ENCODE measurements around the gene PHETA2.

PHETA2 gene

GRCh38 chr22:42074132-42074811 is at the start of gene PHETA2:
Gene PHETA2, plus strand, starts transcription at chr22:42074248. Its CDS starts 3,046 bp downstream, at chr22:42077294.
- DNase-seq (ENCODE audit: low read depth in 2 of 2): peak; percentile 36 to 37

GRCh38 chr22:42025421-42025820 is 48.6 kb upstream of the PHETA2 start:
- DNase-seq (ENCODE audit: low read depth in 2 of 2): no peak

DNA sequence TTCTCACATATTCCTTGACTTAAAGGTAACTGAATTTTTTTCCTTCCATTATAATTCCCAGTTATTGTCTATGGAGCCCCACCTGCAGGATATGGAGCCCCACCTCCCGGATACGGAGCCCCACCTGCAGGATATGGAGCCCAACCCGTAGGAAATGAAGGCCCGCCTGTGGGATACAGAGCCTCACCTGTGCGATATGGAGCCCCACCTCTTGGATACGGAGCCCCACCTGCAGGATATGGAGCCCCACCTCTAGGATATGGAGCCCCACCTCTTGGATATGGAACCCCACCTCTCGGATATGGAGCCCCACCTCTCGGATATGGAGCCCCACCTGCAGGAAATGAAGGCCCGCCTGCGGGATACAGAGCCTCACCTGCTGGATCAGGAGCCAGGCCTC is 47.3 kb upstream of the PHETA2 start:
- no peak for DNase-seq (ENCODE audit: low read depth in 2 of 2)

DNA sequence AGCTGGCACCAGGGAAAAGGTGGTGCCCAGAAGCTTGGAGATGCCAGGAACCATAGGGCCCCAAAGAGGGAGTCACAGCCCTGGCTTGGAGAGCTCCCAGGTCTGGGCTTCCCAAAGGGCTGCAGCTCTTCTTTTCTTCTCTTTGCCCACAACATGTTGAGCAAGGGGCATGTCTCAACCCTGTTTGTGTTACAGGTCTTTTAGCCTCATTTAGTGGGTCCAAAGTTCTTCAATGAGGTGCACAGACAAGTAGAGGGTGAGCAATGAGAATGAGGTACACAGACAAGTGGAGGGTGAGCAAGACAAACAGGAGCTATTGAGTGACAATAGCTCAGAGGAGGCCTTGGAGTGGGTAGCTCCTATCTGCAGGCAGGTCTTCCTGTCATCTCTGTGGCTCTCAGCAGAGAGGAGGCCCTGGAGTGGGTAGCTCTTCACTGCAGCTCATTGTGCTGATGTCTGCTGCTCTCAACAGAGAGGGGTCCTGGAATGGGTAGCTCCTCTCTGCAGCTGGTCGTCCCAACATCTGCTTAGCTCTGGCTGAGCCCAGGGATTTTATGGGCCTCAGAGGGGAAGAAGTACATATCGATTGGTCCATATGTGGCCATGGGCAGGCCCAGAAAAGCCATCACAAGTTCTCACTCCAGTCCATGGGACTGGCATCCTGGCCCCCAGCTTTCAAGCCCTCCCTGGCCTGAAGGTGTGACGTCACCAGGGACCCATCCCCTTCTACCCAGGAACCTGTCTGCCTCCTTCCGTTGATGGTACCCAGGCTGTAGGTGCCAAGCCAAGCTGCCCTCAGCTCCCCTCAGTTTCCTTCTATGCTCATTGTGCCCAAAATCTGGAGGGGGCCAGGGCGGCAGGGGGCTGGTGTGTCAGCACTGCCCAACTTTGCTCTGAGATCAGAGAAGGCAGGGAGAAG is 40.5 kb upstream of the PHETA2 start:
- no peak for DNase-seq (ENCODE audit: low read depth in 2 of 2)

GRCh38 chr22:42035256-42035655 is 38.8 kb upstream of the PHETA2 start:
- DNase-seq (ENCODE audit: low read depth in 2 of 2): no peak

GRCh38 chr22:42039271-42039670 is 34.8 kb upstream of the PHETA2 start:
- DNase-seq (ENCODE audit: low read depth in 2 of 2): no peak

GRCh38 chr22:42041784-42042183 is 32.3 kb upstream of the PHETA2 start:
- no peak for DNase-seq (ENCODE audit: low read depth in 2 of 2)

- no peak for DNase-seq (ENCODE audit: low read depth in 2 of 2)
These were observed 23.3 kb upstream of the PHETA2 start for GRCh38 chr22:42050641-42051180.

DNA sequence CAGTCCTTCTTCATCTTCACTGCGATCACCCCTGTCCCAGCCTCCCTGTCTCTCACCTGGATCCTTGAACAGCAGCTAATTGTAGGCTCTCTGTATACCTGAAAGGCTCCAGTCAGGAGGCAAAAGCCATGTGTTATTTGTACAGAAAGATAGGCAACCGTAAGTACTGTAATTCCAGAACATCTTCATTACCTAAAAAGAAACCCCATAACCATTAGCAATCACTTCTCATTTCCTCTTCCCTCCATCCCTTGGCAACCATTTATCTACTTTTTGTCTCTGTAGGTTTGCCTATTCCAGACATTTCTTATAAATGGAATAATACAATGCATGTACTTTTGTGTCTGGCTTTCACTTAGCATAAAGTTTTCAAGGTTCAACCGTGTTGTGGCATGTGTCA is 21.3 kb upstream of the PHETA2 start:
- no peak for DNase-seq (ENCODE audit: low read depth in 2 of 2)

DNA sequence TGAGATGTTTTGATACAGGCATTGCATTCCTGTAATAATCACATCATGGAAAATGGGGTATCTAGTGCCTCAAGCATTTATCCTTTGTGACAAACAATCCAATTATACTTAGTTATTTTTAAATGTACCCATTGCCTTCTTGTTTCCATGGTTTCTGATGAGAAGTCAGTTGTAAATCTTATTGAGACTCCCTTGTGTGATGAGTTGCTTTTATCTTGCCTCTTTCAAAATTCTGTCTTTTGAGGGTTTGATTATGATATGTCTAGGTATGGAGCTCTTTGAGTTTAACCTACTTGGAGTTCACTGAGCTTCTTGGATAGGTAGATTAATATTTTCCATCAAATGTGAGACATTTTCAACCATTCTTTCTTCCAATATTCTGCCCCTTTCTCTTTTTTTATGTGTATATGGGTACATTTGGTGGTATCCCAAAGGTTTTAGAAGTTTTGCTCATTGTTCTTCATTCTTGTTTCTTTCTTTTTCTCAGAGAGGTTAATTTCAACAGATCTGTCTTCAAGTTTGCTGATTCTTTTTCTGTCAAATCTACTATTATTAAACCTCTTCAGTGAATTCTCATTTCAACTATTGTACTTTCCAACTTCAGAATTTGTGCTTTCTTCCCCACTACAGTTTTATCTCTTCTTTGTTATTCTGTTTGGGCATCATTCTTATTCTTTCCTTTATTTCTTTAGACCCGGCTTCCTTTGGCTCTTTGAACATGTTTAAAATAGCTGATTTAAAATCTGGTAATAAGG is 17.1 kb upstream of the PHETA2 start:
- DNase-seq (ENCODE audit: low read depth in 2 of 2): no peak

DNA sequence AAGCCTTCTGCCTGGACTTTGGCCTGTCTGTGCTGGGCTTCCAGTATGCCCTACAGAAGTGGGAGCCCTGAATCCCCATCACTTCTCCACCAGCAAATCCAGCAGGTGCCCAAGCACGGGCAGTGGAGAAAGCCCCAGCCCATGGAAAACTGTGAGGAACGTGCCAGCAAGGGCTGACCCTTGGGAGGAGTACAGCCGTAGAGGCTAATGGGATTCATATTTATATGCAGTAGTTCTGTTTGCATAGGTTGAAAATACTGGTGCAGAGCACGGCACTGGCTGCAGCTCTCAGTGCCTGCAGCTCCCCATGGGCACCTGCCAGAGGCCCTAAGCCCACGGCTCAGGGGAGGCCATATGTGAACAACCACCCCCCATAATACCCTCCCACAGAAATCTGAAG is 13.6 kb upstream of the PHETA2 start:
- no peak for DNase-seq (ENCODE audit: low read depth in 2 of 2)

DNA sequence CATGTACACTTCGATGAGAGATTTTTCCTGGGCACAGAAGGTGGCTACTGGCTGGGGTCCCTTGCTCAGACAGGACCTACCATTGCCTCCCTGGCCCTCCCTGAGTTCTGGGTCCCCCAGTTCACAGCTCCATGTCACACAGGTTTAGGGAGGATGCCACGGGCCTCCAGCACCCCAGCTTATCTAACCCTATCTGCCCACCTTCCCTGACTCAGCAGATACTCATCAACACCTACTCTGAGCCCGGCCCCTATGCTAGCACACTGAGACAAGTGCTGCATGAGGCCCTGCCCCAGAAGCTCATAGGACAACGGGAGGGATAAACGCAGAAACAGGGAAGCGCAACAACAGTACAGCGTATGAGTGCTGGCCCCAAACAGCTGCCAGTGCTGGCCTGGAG is 13.0 kb upstream of the PHETA2 start:
- no peak for DNase-seq (ENCODE audit: low read depth in 2 of 2)

DNA sequence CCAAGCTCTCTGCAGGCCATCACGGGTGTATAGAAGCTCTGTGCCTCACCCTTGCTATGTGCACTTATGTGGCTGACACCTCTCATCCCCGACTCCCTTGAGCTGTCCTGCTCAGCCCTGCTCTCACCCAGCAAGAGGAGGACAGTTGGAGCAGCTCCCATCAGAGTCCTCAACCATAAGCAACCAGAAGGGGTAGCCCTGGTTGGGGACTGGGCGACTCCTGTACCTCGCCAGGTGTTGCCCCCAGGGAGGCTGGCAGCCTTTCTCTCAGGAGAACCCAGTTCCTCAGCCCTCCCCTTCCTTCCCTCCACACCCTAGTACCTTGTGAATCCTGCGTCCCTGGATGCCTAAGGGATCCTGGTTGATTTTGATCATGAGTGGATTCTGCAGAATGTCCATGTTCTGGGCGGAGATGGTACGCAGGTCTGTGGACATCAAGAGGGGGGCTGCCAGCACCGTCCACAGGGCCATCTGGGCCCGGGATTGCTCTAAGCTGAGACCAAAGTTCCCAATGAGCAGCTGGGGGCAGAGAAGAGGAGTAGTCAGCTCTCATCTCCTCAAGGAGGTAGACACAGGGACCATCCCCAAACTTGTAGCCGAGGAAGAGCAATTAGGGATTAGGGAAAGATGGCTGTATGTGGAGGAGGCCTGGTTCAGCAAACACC is 11.4 kb upstream of the PHETA2 start:
- DNase-seq (ENCODE audit: low read depth in 2 of 2): no peak

GRCh38 chr22:42064629-42065028 is 9.4 kb upstream of the PHETA2 start:
- DNase-seq (ENCODE audit: low read depth in 2 of 2): no peak

DNA sequence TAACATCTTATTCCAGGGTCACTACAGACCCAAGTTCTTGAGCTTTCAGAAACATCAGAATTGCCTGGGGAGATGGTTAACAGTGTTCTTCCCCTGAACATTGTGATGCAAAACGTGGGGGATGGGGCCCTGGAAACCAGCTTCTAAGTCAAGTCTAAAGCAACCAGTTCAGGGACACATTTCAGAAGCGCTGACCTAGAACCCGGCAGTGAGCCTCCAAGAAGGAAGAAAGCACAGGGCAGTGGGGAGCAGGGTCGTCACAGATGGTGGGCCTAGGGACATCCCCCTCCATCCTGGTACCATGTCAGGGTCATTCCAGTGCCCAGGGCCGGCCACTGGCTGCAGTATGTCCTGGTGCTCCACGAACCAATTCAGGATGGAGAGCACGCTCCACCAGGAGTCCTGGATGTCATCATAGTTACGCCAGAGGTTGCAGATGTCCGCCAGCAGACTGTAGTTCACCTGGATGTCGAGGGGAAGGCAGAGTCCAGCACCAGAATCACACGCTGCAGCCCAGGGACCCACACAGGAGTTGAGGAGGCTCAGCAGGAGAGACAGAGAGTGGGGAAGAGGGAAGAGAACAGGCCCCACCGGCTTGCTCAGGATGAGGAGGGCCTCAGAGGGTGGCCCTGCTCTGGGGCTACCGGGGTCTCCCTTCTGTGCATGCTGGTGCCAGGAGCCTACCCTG is 8.5 kb upstream of the PHETA2 start:
- no peak for DNase-seq (ENCODE audit: low read depth in 2 of 2)

- no peak for DNase-seq (ENCODE audit: low read depth in 2 of 2)
These were observed 7.8 kb upstream of the PHETA2 start for GRCh38 chr22:42066126-42066761.

GRCh38 chr22:42066937-42067336 is 7.1 kb upstream of the PHETA2 start:
- no peak for DNase-seq (ENCODE audit: low read depth in 2 of 2)

GRCh38 chr22:42067671-42068251 is 6.3 kb upstream of the PHETA2 start:
- no peak for DNase-seq (ENCODE audit: low read depth in 2 of 2)

DNA sequence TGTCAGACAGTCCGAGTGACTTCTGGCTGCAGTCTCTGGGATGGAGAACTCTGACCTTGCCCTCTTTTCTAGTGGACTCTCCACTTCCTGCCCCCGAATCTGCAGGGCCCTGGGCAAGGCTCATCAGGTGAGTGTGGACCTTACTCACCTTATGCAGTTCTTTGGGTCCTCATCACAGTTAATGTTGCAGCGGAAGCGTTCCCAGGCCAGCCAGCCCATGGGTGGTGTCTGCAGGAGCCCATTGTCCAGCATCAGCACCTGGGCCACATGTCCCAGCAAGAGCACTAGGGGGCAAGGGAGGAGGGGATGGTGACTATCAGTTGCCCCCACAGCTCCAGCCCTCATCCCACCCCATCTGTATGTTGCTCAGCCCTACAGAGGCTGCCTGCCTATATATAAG is 5.8 kb upstream of the PHETA2 start:
- no peak for DNase-seq (ENCODE audit: low read depth in 2 of 2)
